Stimulated activated CD8-positive, alpha-beta memory T cell treated with anti-CD3 and anti-CD28 coated beads, Interleukin-4, amount 100 ng/mL, for 1 hour (primary cell): ENCODE data around the gene NUDT3.

Experiments used
- DNase-seq, 2 donors: peaks; one replicate each; pipeline ENCODE4 v3.0.0-alpha.2; 2020; ENCODE audit warnings: low read depth in 2 of 2, low spot score in 1 of 2

Gene NUDT3

GRCh38 chr6:34322732-34323131 is 69.7 kb downstream of the NUDT3 start:
- no peak for DNase-seq

- no peak for DNase-seq
Observed at GRCh38 chr6:34321821-34322220, 70.6 kb downstream of the NUDT3 start.

GRCh38 chr6:34319471-34319885 is 73.0 kb downstream of the NUDT3 start:
- no peak for DNase-seq

- no peak for DNase-seq
Observed at GRCh38 chr6:34318499-34319470, 73.7 kb downstream of the NUDT3 start.

- DNase-seq = no peak
Observed at GRCh38 chr6:34317882-34318498, 74.5 kb downstream of the NUDT3 start.

GRCh38 chr6:34317172-34317477 is 75.3 kb downstream of the NUDT3 start:
- DNase-seq = no peak

- DNase-seq = no peak
Observed at GRCh38 chr6:34316431-34317171, 75.9 kb downstream of the NUDT3 start.

- no peak for DNase-seq
Observed at GRCh38 chr6:34315780-34316179, 76.7 kb downstream of the NUDT3 start.

- DNase-seq = no peak
Observed at GRCh38 chr6:34315256-34315655, 77.2 kb downstream of the NUDT3 start.

GRCh38 chr6:34312259-34312658 is 80.2 kb downstream of the NUDT3 start:
- DNase-seq = no peak

GRCh38 chr6:34310817-34311216 is 81.7 kb downstream of the NUDT3 start:
- no peak for DNase-seq

- DNase-seq = no peak
Observed at GRCh38 chr6:34308483-34308882, 84.0 kb downstream of the NUDT3 start.

- DNase-seq = no peak
Observed at GRCh38 chr6:34305982-34306708, 86.3 kb downstream of the NUDT3 start.

- no peak for DNase-seq
Observed at GRCh38 chr6:34305497-34305896, 87.0 kb downstream of the NUDT3 start.

- DNase-seq = no peak
Observed at GRCh38 chr6:34304164-34304563, 88.3 kb downstream of the NUDT3 start.

GRCh38 chr6:34302929-34303328 is 89.5 kb downstream of the NUDT3 start:
- no peak for DNase-seq

- DNase-seq = no peak
Observed at GRCh38 chr6:34301408-34301807, 91.1 kb downstream of the NUDT3 start.

- no peak for DNase-seq
Observed at GRCh38 chr6:34300332-34300751, 92.1 kb downstream of the NUDT3 start.

- no peak for DNase-seq
Observed at GRCh38 chr6:34298941-34299340, 93.5 kb downstream of the NUDT3 start.

GRCh38 chr6:34295721-34296120 is 96.7 kb downstream of the NUDT3 start:
- no peak for DNase-seq

GRCh38 chr6:34292954-34293353 is 99.5 kb downstream of the NUDT3 start:
- DNase-seq = no peak
